Activated T-helper 9 cell treated with anti-CD3 and anti-CD28 coated beads, Interleukin-2, amount 50 U/mL, for 16 hours (primary cell): Measurements from ENCODE around the gene LMF1.
A peak's percentile ranks its signal among the peaks of the same experiment; 100 is the strongest.

Experiments used
- DNase-seq: peaks from one replicate; pipeline ENCODE4 v3.0.0-alpha.2; 2020; ENCODE audit warnings: low read depth

LMF1 gene

GRCh38 chr16:1002399-1003166 lies 31.8 kb upstream of the LMF1 start:
- DNase-seq = peak; percentile 81

GRCh38 chr16:1001096-1001495 lies 30.3 kb upstream of the LMF1 start:
- DNase-seq = no peak

- no peak for DNase-seq
Measured at GRCh38 chr16:1000608-1001007, 29.8 kb upstream of the LMF1 start.

GRCh38 chr16:999677-1000076 lies 28.9 kb upstream of the LMF1 start:
- no peak for DNase-seq

GRCh38 chr16:998615-999014 lies 27.8 kb upstream of the LMF1 start:
- DNase-seq = no peak

- no peak for DNase-seq
Measured at GRCh38 chr16:998211-998610, 27.4 kb upstream of the LMF1 start.

GRCh38 chr16:997440-998051 lies 26.8 kb upstream of the LMF1 start:
- DNase-seq = peak; percentile 54

- no peak for DNase-seq
Measured at GRCh38 chr16:996681-997080, 25.9 kb upstream of the LMF1 start.

GRCh38 chr16:995783-996182 lies 25.0 kb upstream of the LMF1 start:
- DNase-seq = no peak

- DNase-seq = no peak
Measured at GRCh38 chr16:995087-995486, 24.3 kb upstream of the LMF1 start.

- DNase-seq = no peak
Measured at GRCh38 chr16:993731-994130, 22.9 kb upstream of the LMF1 start.

GRCh38 chr16:991773-992172 lies 21.0 kb upstream of the LMF1 start:
- DNase-seq = no peak

GRCh38 chr16:991345-991744 lies 20.6 kb upstream of the LMF1 start:
- no peak for DNase-seq

- no peak for DNase-seq
Measured at GRCh38 chr16:990516-991291, 19.9 kb upstream of the LMF1 start.

GRCh38 chr16:989354-989814 lies 18.6 kb upstream of the LMF1 start:
- DNase-seq = no peak

- no peak for DNase-seq
Measured at GRCh38 chr16:988471-989353, 17.9 kb upstream of the LMF1 start.

- no peak for DNase-seq
Measured at GRCh38 chr16:987906-988305, 17.1 kb upstream of the LMF1 start.

- no peak for DNase-seq
Measured at GRCh38 chr16:986925-987582, 16.3 kb upstream of the LMF1 start.

- DNase-seq = no peak
Measured at GRCh38 chr16:986411-986810, 15.6 kb upstream of the LMF1 start.

- DNase-seq = no peak
Measured at GRCh38 chr16:985646-986400, 15.0 kb upstream of the LMF1 start.
